Activated CD4-positive, alpha-beta T cell treated with anti-CD3 and anti-CD28 coated beads, Interleukin-2, amount 10 ng/mL, durations not matched to agents 7 days and 5 days (primary cell): Measurements from ENCODE around the gene NR1I3. TPM values are rescaled to one million over a fixed set of nuclear protein-coding genes. Genes with fewer than 3 reads are reported as not detected.

Experiments
- CTCF ChIA-PET: fragments of 350-600 bp; sonication (Branson Sonifier 250); formaldehyde crosslinking; loops from one replicate; lab custom pipeline; 2021; ENCODE audit warnings: antibody characterized with exemption; lab: Charles Lee
- POLR2A ChIA-PET: fragments of 350-600 bp; sonication (Branson Sonifier 250); formaldehyde crosslinking; loops from one replicate; lab custom pipeline; 2021; ENCODE audit warnings: antibody characterized with exemption; lab: Charles Lee
- DNase-seq: peaks from one replicate; pipeline ENCODE4 v3.0.0-alpha.2; 2020
- H3K27ac Mint-ChIP-seq: one replicate; pipeline ENCODE4 v1.8.0; 2021; ENCODE audit warnings: mild to moderate bottlenecking, moderate library complexity, mixed read lengths
- H3K27me3 Mint-ChIP-seq: one replicate; pipeline ENCODE4 v1.8.0; 2021; ENCODE audit warnings: mixed read lengths
- H3K36me3 Mint-ChIP-seq: one replicate; pipeline ENCODE4 v1.8.0; 2021; ENCODE audit warnings: low read depth, mixed read lengths
- H3K4me1 Mint-ChIP-seq: one replicate; pipeline ENCODE4 v1.8.0; 2021; ENCODE audit warnings: mixed read lengths
- H3K4me3 Mint-ChIP-seq: one replicate; pipeline ENCODE4 v1.8.0; 2021; ENCODE audit warnings: mild to moderate bottlenecking, moderate library complexity, mixed read lengths
- H3K9me3 Mint-ChIP-seq: one replicate; pipeline ENCODE4 v1.8.0; 2021; ENCODE audit warnings: mixed read lengths
- microRNA-seq: library from miRNA; unstranded; fragments of <30 nt; microRNA quantifications from one replicate; pipeline ENCODE4 v1.2.0, GENCODE V29; 2021; ENCODE audit warnings: borderline microRNAs expressed, borderline replicate concordance
- total RNA-seq, 2 experiments: library from RNA; stranded (reverse); gene quantifications; one replicate each; pipeline ENCODE4 v1.2.3, GENCODE V29; 2021

NR1I3 gene
- total RNA-seq, 2 experiments from 2014 or later = not detected

- Mint-ChIP-seq H3K36me3 (peaks cover 7% of the 10 kb centered on the region), H3K27ac (peak overlapping the region; percentile 97), H3K4me3 (no peak overlapping the region), H3K27me3 (no peaks in the 10 kb centered on the region), H3K4me1 (peaks cover 69% of the 10 kb centered on the region), H3K9me3 (no peaks in the 10 kb centered on the region)
- CTCF ChIA-PET = interaction anchor here (1.0 kb wide), 1 partner anchor 22 kb away, joined by 5 read pairs; the partner anchor contains the start of gene PPOX
- no peak for DNase-seq
- POLR2A ChIA-PET = no interaction called here
Measured at GRCh38 chr1:161187311-161187710, 50.7 kb downstream of the NR1I3 start.

- ChIA-PET POLR2A (no interaction called here), CTCF (interaction anchor here (0.6 to 2.0 kb wide), 9 partner anchors 7 to 196 kb away, joined by 3 to 9 read pairs (median 4); partner anchors contain the start of genes ADAMTS4, NDUFS2 and PPOX)
- peaks cover 11% of the 10 kb centered on the region for H3K36me3 Mint-ChIP-seq
- H3K27me3 Mint-ChIP-seq = no peaks in the 10 kb centered on the region
- H3K9me3 Mint-ChIP-seq = no peaks in the 10 kb centered on the region
- H3K4me1 Mint-ChIP-seq = peaks cover 78% of the 10 kb centered on the region
- H3K27ac Mint-ChIP-seq = peak overlapping the region; percentile 97
- peak overlapping the region; percentile 58 for H3K4me3 Mint-ChIP-seq
- DNase-seq = no peak
Measured at GRCh38 chr1:161185732-161186311, 52.2 kb downstream of the NR1I3 start.

GRCh38 chr1:161185282-161185682 lies 52.7 kb downstream of the NR1I3 start:
- H3K27ac Mint-ChIP-seq = peak overlapping the region; percentile 97
- H3K27me3 Mint-ChIP-seq = no peaks in the 10 kb centered on the region
- no peaks in the 10 kb centered on the region for H3K9me3 Mint-ChIP-seq

GRCh38 chr1:161182214-161182613 lies 55.8 kb downstream of the NR1I3 start:
- ChIA-PET CTCF (interaction anchor here (0.8 to 4.0 kb wide), 13 partner anchors 10 to 258 kb away, joined by 3 to 30 read pairs (median 5); partner anchors contain the start of genes NDUFS2, PPOX and TOMM40L), POLR2A (interaction anchor here (0.5 to 1.5 kb wide), 3 partner anchors 16 to 204 kb away, joined by 4 to 6 read pairs (median 5); partner anchors contain the start of genes PPOX and TOMM40L)
- peak overlapping the region; percentile 32 for H3K4me3 Mint-ChIP-seq
- peaks cover 10% of the 10 kb centered on the region for H3K36me3 Mint-ChIP-seq
- H3K27ac Mint-ChIP-seq = peak overlapping the region; percentile 96
- no peaks in the 10 kb centered on the region for H3K27me3 Mint-ChIP-seq
- H3K9me3 Mint-ChIP-seq = no peaks in the 10 kb centered on the region
- peak; percentile 76 for DNase-seq
- H3K4me1 Mint-ChIP-seq = peaks cover 83% of the 10 kb centered on the region

More at GRCh38 chr1:161185282-161185682, 52.7 kb downstream of the NR1I3 start:
- H3K4me3 Mint-ChIP-seq = peak overlapping the region; percentile 58
- ChIA-PET POLR2A (no interaction called here), CTCF (interaction anchor here (0.6 to 2.0 kb wide), 7 partner anchors 8 to 196 kb away, joined by 3 to 9 read pairs (median 4); partner anchors contain the start of genes NDUFS2 and PPOX)
- H3K4me1 Mint-ChIP-seq = peaks cover 81% of the 10 kb centered on the region
- peak; percentile 92 for DNase-seq
- H3K36me3 Mint-ChIP-seq = peaks cover 11% of the 10 kb centered on the region

DNA sequence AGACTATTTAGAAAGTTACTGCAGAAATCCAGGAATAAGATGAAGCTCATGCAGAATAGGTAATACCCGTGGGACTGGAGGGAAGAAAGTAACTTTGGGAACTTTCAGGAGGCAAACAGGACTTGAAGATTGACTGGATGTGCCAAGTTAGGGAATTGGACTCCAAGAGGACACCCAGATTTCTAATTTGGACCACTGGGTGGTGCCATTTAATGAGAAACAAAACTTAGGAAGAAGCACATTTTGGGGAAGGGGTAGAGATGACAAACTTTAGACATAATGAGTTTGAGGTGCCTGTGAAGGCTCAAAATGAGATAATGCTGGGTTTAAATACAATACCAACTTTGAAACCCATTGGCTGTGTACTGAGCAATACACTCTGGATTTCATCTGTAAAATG lies 57.4 kb downstream of the NR1I3 start:
- ChIA-PET CTCF (interaction anchor here (1.8 to 4.0 kb wide), 4 partner anchors 10 to 45 kb away, joined by 4 to 30 read pairs (median 12); partner anchors contain the start of genes PPOX and TOMM40L), POLR2A (no interaction called here)
- peaks cover 17% of the 10 kb centered on the region for H3K36me3 Mint-ChIP-seq
- H3K4me3 Mint-ChIP-seq = no peak overlapping the region
- peak; percentile 29 for DNase-seq
- H3K9me3 Mint-ChIP-seq = no peaks in the 10 kb centered on the region
- H3K4me1 Mint-ChIP-seq = peaks cover 82% of the 10 kb centered on the region
- H3K27ac Mint-ChIP-seq = peak overlapping the region; percentile 83
- no peaks in the 10 kb centered on the region for H3K27me3 Mint-ChIP-seq

DNA sequence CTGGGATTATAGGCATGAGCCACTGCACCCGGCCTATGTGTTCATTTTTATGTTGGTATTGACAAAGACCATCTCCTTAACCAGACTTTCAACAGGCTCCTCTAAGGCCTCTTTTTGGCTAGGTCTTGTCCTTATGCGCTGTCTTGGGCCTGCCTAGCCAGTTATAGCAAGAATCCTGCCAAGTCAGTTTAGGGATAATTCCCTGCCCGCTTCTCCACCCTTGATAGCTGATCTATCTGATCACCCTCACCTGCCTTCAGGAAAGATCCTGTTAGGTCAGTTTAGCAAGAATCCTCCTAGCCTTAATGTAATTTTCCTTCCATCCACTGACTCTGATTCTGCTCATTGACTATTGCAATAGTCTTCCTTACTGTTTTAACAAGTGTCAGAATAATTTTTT lies 58.3 kb downstream of the NR1I3 start:
- POLR2A ChIA-PET = no interaction called here
- CTCF ChIA-PET = interaction anchor here (1.3 to 4.0 kb wide), 4 partner anchors 9 to 46 kb away, joined by 3 to 30 read pairs (median 5); partner anchors contain the start of genes PPOX and TOMM40L

More for the DNA sequence above, 58.3 kb downstream of the NR1I3 start:
- Mint-ChIP-seq H3K4me3 (no peak overlapping the region), H3K36me3 (peaks cover 26% of the 10 kb centered on the region), H3K9me3 (no peaks in the 10 kb centered on the region), H3K27ac (peak overlapping the region; percentile 60), H3K4me1 (peaks cover 84% of the 10 kb centered on the region), H3K27me3 (no peaks in the 10 kb centered on the region)
- DNase-seq = no peak

Small RNAs within 50 kb of the gene (microRNA-seq; reads per million reads assigned to microRNA genes)
- not detected for gene MIR5187

Other genes with a start within 250 kb of the NR1I3 start
- 10 to 100 TPM; 14.1 to 15.6 TPM for gene F11R, start 217.1 kb downstream of the NR1I3 start, total RNA-seq
- 10 to 100 TPM; 33.5 to 43.6 TPM for gene TSTD1, start 199.2 kb downstream of the NR1I3 start, total RNA-seq
- 10 to 100 TPM; 78.0 to 81.2 TPM for gene USF1, start 192.2 kb downstream of the NR1I3 start, total RNA-seq
- 100 to 1,000 TPM; 244 to 304 TPM for gene ARHGAP30, start 168.3 kb downstream of the NR1I3 start, total RNA-seq
- under 1 TPM in 1 of 2 experiments, not detected in 1; 0.15 TPM for gene NECTIN4, start 148.6 kb downstream of the NR1I3 start, total RNA-seq
- gene KLHDC9, start 139.8 kb downstream of the NR1I3 start, total RNA-seq = under 1 TPM in 1 of 2 experiments, not detected in 1; 0.30 TPM
- gene PFDN2, start 120.2 kb downstream of the NR1I3 start, total RNA-seq = 10 to 100 TPM; 46.0 to 56.0 TPM
- gene NIT1, start 120.1 kb downstream of the NR1I3 start, total RNA-seq = 10 to 100 TPM; 37.7 to 39.0 TPM
- 10 to 100 TPM; 39.8 to 43.1 TPM for gene DEDD, start 105.5 kb downstream of the NR1I3 start, total RNA-seq
- gene UFC1, start 84.2 kb downstream of the NR1I3 start, total RNA-seq = 100 to 1,000 TPM; 115 to 120 TPM
- gene USP21, start 78.7 kb downstream of the NR1I3 start, total RNA-seq = 10 to 100 TPM; 34.7 to 40.2 TPM
- 10 to 100 TPM; 33.6 to 40.7 TPM for gene PPOX, start 71.8 kb downstream of the NR1I3 start, total RNA-seq
- gene B4GALT3, start 60.7 kb downstream of the NR1I3 start, total RNA-seq = 10 to 100 TPM; 43.1 to 48.6 TPM
- gene ADAMTS4, start 39.1 kb downstream of the NR1I3 start, total RNA-seq = 1 to 10 TPM in 1 of 2 experiments, under 1 TPM in 1; 0.31 to 1.3 TPM
- gene NDUFS2, start 35.8 kb downstream of the NR1I3 start, total RNA-seq = 10 to 100 TPM; 74.2 to 82.1 TPM
- gene FCER1G, start 22.9 kb downstream of the NR1I3 start, total RNA-seq = 1 to 10 TPM; 1.8 to 3.0 TPM
- not detected for gene APOA2, start 14.6 kb downstream of the NR1I3 start, total RNA-seq
- 10 to 100 TPM; 16.7 to 17.3 TPM for gene TOMM40L, start 12.1 kb downstream of the NR1I3 start, total RNA-seq
- under 1 TPM in 1 of 2 experiments, not detected in 1; 0.15 TPM for gene PCP4L1, start 20.5 kb upstream of the NR1I3 start, total RNA-seq
- 1 to 10 TPM; 4.5 to 5.2 TPM for gene MPZ, start 71.8 kb upstream of the NR1I3 start, total RNA-seq
- gene SDHC, start 76.2 kb upstream of the NR1I3 start, total RNA-seq = 100 to 1,000 TPM; 159 to 169 TPM
- gene CFAP126, start 129.7 kb upstream of the NR1I3 start, total RNA-seq = not detected